OCI-LY1 (cell line): ENCODE data around the gene DIPK1B.

Experiments used
- H2AFZ ChIP-seq: fragments of 200-600 bp; sonication (generic), shearing (Covaris generic); 2 replicates; pipeline ENCODE4 v1.6.0; 2014; ENCODE audit warnings: antibody characterized with exemption, mild to moderate bottlenecking, low read length
- H3F3A ChIP-seq: fragments of 200-600 bp; sonication (generic), shearing (Covaris generic); 2 replicates; pipeline ENCODE4 v1.6.0; 2014; ENCODE audit warnings: mild to moderate bottlenecking, antibody characterized with exemption, low read length, moderate library complexity; ENCODE audit not compliant: insufficient read depth
- H3K27ac ChIP-seq: fragments of 200-600 bp; sonication (generic); 2 replicates; pipeline ENCODE4 v1.5.1; 2014; ENCODE audit warnings: low read length, mixed run types, mild to moderate bottlenecking, low read depth; ENCODE audit not compliant: poor library complexity, severe bottlenecking
- H3K27me3 ChIP-seq: fragments of 200-600 bp; sonication (generic); 2 replicates; pipeline ENCODE4 v1.6.0; 2014; ENCODE audit warnings: antibody characterized with exemption, mild to moderate bottlenecking, low read length, moderate library complexity; ENCODE audit not compliant: insufficient read depth
- H3K36me3 ChIP-seq: fragments of 200-600 bp; sonication (generic); 2 replicates; pipeline ENCODE4 v1.6.1; 2014; ENCODE audit warnings: mild to moderate bottlenecking, antibody characterized with exemption, low read length, moderate library complexity, mixed read lengths; ENCODE audit not compliant: insufficient read depth
- H3K4me1 ChIP-seq: fragments of 200-600 bp; sonication (generic); 2 replicates; pipeline ENCODE4 v1.5.1; 2014; ENCODE audit warnings: mild to moderate bottlenecking, low read length, moderate library complexity; ENCODE audit not compliant: insufficient read depth, severe bottlenecking
- H3K4me2 ChIP-seq: fragments of 200-600 bp; sonication (generic), shearing (Covaris generic); 2 replicates; pipeline ENCODE4 v1.6.1; 2014; ENCODE audit warnings: low read length
- H3K4me3 ChIP-seq: fragments of 200-600 bp; sonication (generic); 2 replicates; pipeline ENCODE4 v1.5.1; 2014; ENCODE audit warnings: low read length, low read depth, mild to moderate bottlenecking, mixed read lengths; ENCODE audit not compliant: poor library complexity, severe bottlenecking
- H3K79me2 ChIP-seq: fragments of 200-600 bp; shearing (Covaris generic); 2 replicates; pipeline ENCODE4 v1.6.1; 2016; ENCODE audit warnings: mixed run types, low read length, mixed read lengths; ENCODE audit not compliant: insufficient read depth
- H3K9ac ChIP-seq: fragments of 200-600 bp; sonication (generic), shearing (Covaris generic); 2 replicates; pipeline ENCODE4 v1.6.1; 2014; ENCODE audit warnings: mild to moderate bottlenecking, low read length, mixed read lengths
- H3K9me2 ChIP-seq: fragments of 200-600 bp; sonication (generic), shearing (Covaris generic); 2 replicates; pipeline ENCODE4 v1.6.1; 2014; ENCODE audit warnings: low read depth, mild to moderate bottlenecking, low read length, mixed read lengths
- H3K9me3 ChIP-seq: fragments of 200-600 bp; shearing (Covaris generic); 2 replicates; pipeline ENCODE4 v1.6.1; 2014; ENCODE audit warnings: low read length, mixed read lengths
- H4K20me1 ChIP-seq: fragments of 200-600 bp; sonication (generic), shearing (Covaris generic); 2 replicates; pipeline ENCODE4 v1.6.0; 2016; ENCODE audit warnings: mild to moderate bottlenecking, low read length; ENCODE audit not compliant: insufficient read depth
- CTCF ChIP-seq: fragments of 200-600 bp; sonication (generic), shearing (Covaris generic); IDR thresholded peaks from 2 replicates; pipeline ENCODE4 v1.5.1; 2017; ENCODE audit warnings: mild to moderate bottlenecking, antibody characterized with exemption, low read length, moderate library complexity, mixed read lengths
- EZH2 ChIP-seq: fragments of 200-600 bp; sonication (generic), shearing (Covaris generic); IDR thresholded peaks from 2 replicates; pipeline ENCODE4 v1.8.0; 2017; ENCODE audit warnings: borderline replicate concordance, mixed run types, mild to moderate bottlenecking, antibody characterized with exemption, low read length, moderate library complexity, mixed read lengths

DIPK1B gene

GRCh38 chr9:136694872-136695247 lies 17.5 kb upstream of the DIPK1B start:
- no peak overlapping the region for H3K27ac ChIP-seq
- no peaks in the 10 kb centered on the region for H3K9me2 ChIP-seq
- TF ChIP-seq EZH2 (no peak), CTCF (no peak)
- peaks cover 18% of the 10 kb centered on the region; the same call in 1 of the 2 replicates for H3K27me3 ChIP-seq
- no peaks in the 10 kb centered on the region for H3K36me3 ChIP-seq
- H3K4me2 ChIP-seq = no peak overlapping the region
- no peaks in the 10 kb centered on the region for H4K20me1 ChIP-seq
- no peaks in the 10 kb centered on the region for H3K9me3 ChIP-seq
- peaks cover 13% of the 10 kb centered on the region for H3K4me1 ChIP-seq
- H3K4me3 ChIP-seq = no peak overlapping the region
- no peak overlapping the region for H2AFZ ChIP-seq
- no peaks in the 10 kb centered on the region for H3K79me2 ChIP-seq
- no peak overlapping the region for H3K9ac ChIP-seq
- H3F3A ChIP-seq = no peaks in the 10 kb centered on the region

DNA sequence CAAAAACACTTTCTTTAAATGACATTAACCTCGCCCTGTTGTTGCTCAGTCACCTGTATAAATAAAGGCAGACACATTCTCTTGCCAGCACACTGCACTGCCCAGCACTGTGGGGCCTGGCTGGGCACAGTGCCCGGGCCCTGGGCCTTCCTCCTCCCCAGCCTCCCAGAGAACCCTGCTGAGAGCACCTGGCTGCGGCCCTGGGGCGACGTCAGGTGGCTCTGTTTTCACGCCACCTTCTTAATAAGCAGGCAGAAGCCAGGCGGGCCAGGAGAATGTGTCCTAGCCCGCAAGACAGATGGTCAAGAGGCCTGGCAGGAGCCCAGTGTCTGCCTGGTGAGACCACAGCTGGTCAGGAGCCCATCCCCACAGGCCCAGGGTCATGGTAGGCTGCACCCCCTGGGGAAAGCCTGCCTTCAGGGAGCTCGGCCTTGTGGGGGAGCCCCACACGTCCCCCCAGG lies 16.9 kb upstream of the DIPK1B start:
- H3K4me2 ChIP-seq = no peak overlapping the region
- no peak for TF ChIP-seq EZH2
- TF ChIP-seq CTCF = no peak
- H3K79me2 ChIP-seq = no peaks in the 10 kb centered on the region
- H3K9me2 ChIP-seq = no peaks in the 10 kb centered on the region
- H3K4me3 ChIP-seq = no peak overlapping the region
- H3K27ac ChIP-seq = no peak overlapping the region
- no peaks in the 10 kb centered on the region for H3K9me3 ChIP-seq
- no peaks in the 10 kb centered on the region for H4K20me1 ChIP-seq
- no peak overlapping the region for H2AFZ ChIP-seq
- no peaks in the 10 kb centered on the region for H3K36me3 ChIP-seq
- H3K9ac ChIP-seq = no peak overlapping the region
- H3K27me3 ChIP-seq = peaks cover 14% of the 10 kb centered on the region; the same call in 1 of the 2 replicates
- no peaks in the 10 kb centered on the region for H3F3A ChIP-seq
- peaks cover 13% of the 10 kb centered on the region for H3K4me1 ChIP-seq

DNA sequence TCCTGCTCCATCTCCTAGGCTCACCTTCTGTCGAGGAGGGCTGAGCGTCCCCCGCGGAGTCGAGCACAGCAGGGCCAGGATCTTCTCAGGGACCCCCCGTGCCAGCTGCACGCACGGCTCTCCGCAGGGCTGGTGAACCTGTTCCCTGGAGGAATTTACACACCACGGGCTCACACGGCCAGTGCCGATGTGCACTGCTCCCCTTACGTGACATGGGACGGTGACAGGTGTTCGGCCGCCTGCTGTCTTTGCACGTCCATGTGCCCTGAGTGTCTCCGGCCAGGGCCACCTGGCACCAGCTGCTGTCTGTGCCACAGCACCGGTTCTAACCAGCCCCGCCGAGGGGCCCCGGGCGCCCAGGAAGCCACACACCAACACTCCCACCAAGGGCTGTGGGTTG lies 16.4 kb upstream of the DIPK1B start:
- H3K9ac ChIP-seq = no peak overlapping the region
- H3K36me3 ChIP-seq = no peaks in the 10 kb centered on the region
- no peaks in the 10 kb centered on the region for H4K20me1 ChIP-seq
- H3K9me3 ChIP-seq = no peaks in the 10 kb centered on the region
- TF ChIP-seq EZH2 (no peak), CTCF (no peak)
- no peak overlapping the region for H2AFZ ChIP-seq
- H3K79me2 ChIP-seq = no peaks in the 10 kb centered on the region
- peaks cover 14% of the 10 kb centered on the region; the same call in 1 of the 2 replicates for H3K27me3 ChIP-seq
- no peak overlapping the region for H3K4me2 ChIP-seq
- H3K27ac ChIP-seq = no peak overlapping the region
- peaks cover 13% of the 10 kb centered on the region for H3K4me1 ChIP-seq
- no peak overlapping the region for H3K4me3 ChIP-seq
- no peaks in the 10 kb centered on the region for H3K9me2 ChIP-seq
- H3F3A ChIP-seq = no peaks in the 10 kb centered on the region
